NCI-H1694 (cell line): ENCODE results near the gene C20orf204.
A peak's percentile ranks its signal among the peaks of the same experiment; 100 is the strongest.

Experiments used
- DNase-seq: peaks from one replicate; lab custom pipeline; 2025; lab: John Stamatoyannopoulos, UW

The C20orf204 gene

GRCh38 chr20:64071341-64072332, 35.7 kb downstream of the C20orf204 start:
- DNase-seq = no peak

- DNase-seq = no peak
Measured at GRCh38 chr20:64072498-64073063, 36.6 kb downstream of the C20orf204 start.

GRCh38 chr20:64073476-64074183, 37.6 kb downstream of the C20orf204 start:
- DNase-seq = no peak

DNA sequence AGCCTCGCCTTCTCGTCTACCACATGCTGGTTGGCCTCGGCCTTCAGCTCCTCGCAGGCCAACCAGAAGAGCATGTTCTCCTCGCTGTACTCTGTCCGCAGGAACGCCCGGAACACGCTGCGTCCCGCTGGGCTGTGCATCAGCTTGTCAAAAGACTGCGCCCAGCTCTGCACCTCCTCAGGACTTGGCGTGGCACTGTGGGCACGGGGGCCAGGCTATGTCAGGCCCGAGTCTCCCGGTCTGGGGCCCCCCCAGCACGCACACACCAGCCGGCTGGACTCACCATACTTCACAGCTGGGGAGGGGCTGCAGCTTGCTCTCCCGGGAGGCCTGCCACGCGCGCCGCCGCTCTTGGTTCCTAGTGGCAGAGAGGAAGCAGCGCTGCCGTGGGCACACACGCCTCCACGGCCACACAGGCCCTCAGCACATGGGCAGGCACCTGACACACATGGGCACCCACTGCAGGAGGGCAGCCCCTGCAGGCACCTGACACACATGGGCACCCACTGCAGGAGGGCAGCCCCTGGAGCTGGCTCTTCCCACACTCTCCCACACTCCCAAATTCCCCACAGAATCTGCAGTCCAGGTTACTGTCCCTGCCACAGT, 38.3 kb downstream of the C20orf204 start:
- DNase-seq = no peak

DNA sequence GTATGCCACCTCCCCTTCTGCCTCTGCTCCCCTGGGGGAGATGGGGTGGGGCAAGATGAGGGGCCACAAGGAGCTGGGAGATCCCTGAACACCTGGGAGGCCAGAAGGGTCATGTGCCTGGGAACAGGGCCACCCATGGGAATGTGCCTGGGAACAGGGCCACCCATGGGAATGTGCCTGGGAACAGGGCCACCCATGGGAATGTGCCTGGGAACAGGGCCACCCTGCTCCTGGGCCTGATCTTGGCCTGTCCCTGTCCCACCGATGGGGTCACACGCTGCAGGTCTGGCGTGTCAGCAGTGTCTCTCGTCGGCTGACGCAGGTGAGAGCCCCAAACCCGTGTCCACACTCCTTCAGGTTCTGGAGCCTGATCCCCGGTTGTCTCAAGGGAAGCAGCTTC, 39.0 kb downstream of the C20orf204 start:
- no peak for DNase-seq

DNA sequence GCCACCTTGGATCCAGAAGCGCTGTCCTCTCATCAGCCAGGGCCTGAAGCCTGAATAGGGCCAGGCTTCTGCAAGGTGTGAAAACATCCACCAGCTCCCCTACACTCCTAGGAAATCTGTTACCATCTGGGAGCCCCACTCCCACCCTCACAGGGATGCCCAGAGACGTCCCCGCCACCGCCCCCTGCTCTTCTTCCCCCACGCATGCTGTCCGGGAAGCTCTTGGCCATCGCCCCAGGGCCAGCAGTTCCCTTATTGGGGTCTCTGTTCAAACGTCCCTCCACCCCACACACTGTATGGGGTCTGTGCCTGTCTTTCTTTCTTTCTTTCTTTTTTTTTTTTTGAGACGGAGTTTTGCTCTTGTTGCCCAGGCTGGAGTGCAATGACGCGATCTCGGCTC, 39.6 kb downstream of the C20orf204 start:
- no peak for DNase-seq

- no peak for DNase-seq
Measured at GRCh38 chr20:64076061-64076997, 40.3 kb downstream of the C20orf204 start.

DNA sequence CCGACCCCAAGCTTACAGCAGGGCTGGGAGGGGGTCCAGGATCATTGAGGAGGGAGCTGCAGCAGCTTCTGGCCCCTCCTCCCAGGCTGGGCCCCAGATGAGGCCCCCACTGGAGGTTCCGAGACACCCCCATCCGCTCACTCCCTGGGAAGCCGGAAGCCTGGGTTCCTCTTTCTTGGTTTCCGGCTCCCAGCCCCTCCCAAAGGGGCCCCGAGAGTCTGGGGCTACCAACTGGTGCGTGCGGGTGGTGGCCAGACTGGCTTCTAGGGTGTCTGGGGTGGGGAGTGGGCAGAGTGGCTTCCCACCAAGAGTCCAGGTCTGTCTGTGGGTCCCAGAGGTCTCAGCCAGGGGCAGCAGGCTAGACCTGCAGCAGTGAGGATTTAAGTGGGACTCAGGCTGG, 41.1 kb downstream of the C20orf204 start:
- no peak for DNase-seq

DNA sequence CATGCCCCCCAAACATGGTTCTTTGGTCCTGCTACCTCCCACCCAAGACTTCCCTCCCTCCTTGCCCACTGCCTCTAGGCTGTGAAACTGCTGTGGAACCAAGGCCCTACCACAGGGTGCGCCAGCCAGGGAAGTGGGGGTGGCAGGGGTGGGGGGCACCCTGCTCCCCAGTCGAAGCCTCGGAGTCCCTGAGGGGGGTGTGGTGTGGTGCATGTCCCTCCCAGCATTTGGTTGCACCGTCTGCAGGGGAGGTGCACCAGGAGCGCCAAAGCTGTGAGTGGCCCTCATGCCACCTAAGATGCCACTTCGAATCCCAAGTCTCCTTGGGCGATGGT, 41.5 kb downstream of the C20orf204 start:
- no peak for DNase-seq

- DNase-seq = no peak
Measured at GRCh38 chr20:64077876-64078551, 42.0 kb downstream of the C20orf204 start.

- no peak for DNase-seq
Measured at GRCh38 chr20:64078934-64079272, 42.9 kb downstream of the C20orf204 start.

DNA sequence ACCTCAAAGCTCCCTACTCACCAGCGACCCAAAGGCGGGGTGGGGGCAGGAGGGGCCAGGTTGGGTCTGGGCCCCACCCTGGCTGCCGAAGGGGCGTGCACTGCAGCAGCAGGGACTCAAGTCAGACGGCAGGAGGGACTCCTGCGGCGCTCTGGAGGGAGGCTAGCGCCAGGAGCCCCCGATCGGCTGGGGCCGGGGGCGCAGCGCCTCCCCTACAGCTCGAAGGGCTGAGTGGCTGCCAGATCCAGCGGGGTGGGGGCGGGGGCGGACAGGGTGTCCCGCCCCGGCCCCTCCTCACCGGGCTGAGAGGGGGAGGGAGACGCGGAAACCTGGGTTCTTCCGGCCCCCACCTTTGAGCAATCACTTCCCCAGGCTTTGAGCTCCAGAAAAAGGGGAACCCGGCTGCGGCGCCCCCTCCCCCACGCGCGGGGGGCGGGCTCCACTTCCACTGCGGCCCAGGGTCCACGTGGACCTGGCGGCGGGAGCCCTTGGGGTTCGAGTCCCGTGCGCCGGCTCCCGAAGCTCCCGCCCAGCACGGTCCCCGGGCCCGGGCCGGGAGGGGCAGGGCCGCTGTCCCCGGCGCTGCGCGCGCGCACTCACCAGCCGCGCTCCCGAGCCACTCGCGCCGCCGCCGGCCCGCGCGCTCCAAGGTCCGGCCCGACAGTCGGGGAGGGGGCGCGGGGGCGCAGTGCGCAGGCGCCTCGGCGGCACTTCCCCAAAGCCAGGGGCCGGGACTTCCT, 43.5 kb downstream of the C20orf204 start, which contains the start of gene RGS19:
Gene RGS19 (minus strand): TSS at position 246 of the 740 bp plus-strand sequence. CDS start 2,632 bp downstream, outside the sequence.
- peak; percentile 21 for DNase-seq

GRCh38 chr20:64080013-64080812, 44.2 kb downstream of the C20orf204 start, which contains the start of gene OPRL1:
Gene OPRL1, plus strand, starts transcription at chr20:64080082. Its CDS starts 12,639 bp downstream, at chr20:64092721.
- DNase-seq = no peak

- no peak for DNase-seq
Measured at GRCh38 chr20:64080813-64081623, 45.0 kb downstream of the C20orf204 start.

- DNase-seq = no peak
Measured at GRCh38 chr20:64081624-64081964, 45.6 kb downstream of the C20orf204 start.

DNA sequence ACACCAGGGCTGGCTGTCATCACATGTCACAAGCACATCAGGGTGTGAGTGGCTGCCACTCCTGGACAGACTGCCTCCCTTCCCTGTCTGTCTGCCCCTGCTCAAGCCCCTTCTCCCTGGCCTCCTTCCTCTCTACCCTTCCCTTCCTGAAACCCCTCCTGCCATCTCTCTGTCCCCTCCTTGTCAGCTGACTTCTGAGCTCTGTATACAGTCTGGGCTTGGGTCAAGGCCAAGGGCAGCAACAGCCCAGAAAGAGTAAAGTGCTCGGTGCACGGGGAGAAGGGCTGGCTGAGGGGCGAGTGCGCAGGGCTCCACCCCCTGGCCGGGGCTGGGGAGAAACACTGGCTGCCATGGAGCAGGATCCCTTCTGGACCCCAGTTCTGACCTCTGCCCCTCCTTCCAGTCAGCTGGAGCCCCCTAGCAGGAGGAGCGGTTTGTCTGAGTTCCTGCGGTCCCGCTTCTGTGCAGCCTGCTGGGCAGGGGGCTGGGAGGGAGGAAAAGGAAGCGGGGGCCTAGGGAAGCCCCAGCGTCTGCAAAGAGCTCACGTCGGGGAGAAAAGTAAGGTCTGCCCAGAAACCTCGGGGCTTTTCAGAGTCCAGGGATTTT, 46.2 kb downstream of the C20orf204 start:
- no peak for DNase-seq

DNA sequence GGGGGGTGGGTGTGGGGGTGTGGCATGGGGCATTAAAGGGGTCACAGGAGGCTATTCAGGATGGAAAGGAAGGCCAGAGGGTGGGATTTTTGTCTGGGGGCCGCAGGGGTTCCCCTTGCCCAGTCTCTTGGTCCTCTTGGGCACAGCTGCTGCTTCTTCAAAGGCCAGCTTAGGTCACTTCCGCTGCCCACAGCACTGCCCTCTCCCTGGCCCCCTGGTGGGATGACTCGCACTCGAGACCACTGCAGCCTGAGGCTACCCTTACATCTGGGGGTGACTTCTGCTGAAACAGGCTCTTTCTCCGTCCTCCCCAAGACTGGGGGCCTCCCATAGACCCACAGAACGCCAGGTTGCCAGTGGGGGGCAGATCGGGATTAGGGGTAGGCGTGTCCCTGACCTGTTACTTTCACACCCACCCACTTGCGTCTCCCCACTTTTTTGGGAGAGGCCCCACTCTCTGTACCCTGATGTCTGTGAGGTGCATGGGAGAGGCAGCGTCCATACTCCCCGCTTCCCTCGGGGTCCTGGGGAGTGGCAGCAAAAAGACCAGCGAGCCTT, 46.9 kb downstream of the C20orf204 start:
- DNase-seq = no peak
